Parathyroid adenoma (tissue), 2 donors: Measurements from ENCODE around the gene NCKAP5.

Experiments used
- H2AFZ ChIP-seq: fragments of 300-600 bp; sonication (generic); one replicate; pipeline ENCODE4 v1.7.0; 2017; ENCODE audit warnings: antibody characterized with exemption, mild to moderate bottlenecking
- H3K27ac ChIP-seq: fragments of 300-600 bp; sonication (generic); one replicate; pipeline ENCODE4 v1.7.0; 2017
- H3K27me3 ChIP-seq: fragments of 300-600 bp; sonication (generic); one replicate; pipeline ENCODE4 v1.7.0; 2017; ENCODE audit warnings: low read length; ENCODE audit not compliant: control insufficient read depth, insufficient read depth
- H3K36me3 ChIP-seq: fragments of 300-600 bp; sonication (generic); one replicate; pipeline ENCODE4 v1.7.0; 2017; ENCODE audit warnings: low read length; ENCODE audit not compliant: control insufficient read depth, insufficient read depth
- H3K4me1 ChIP-seq: fragments of 300-600 bp; sonication (generic); one replicate; pipeline ENCODE4 v1.7.0; 2017; ENCODE audit warnings: control low read depth
- H3K4me2 ChIP-seq: fragments of 300-600 bp; sonication (generic); one replicate; pipeline ENCODE4 v1.7.0; 2017; ENCODE audit warnings: low read length
- H3K4me3 ChIP-seq: fragments of 300-600 bp; sonication (generic); one replicate; pipeline ENCODE4 v1.7.0; 2017; ENCODE audit warnings: low read depth, low read length
- H3K79me2 ChIP-seq: fragments of 300-600 bp; sonication (generic); one replicate; pipeline ENCODE4 v1.7.0; 2017; ENCODE audit warnings: control low read depth
- H3K9ac ChIP-seq: fragments of 300-600 bp; sonication (generic); one replicate; pipeline ENCODE4 v1.7.0; 2017; ENCODE audit warnings: mild to moderate bottlenecking
- H3K9me3 ChIP-seq: fragments of 300-600 bp; sonication (generic); one replicate; pipeline ENCODE4 v1.7.0; 2017; ENCODE audit warnings: low read length; ENCODE audit not compliant: control insufficient read depth
- TF ChIP-seq, protein P1 (sequence below): fragments of 300-600 bp; sonication (generic); IDR thresholded peaks from one replicate; pipeline ENCODE4 v1.7.0; 2017; ENCODE audit warnings: antibody characterized with exemption, mild to moderate bottlenecking
- donor health status: primary hyperparathyroidism.

Gene NCKAP5

DNA sequence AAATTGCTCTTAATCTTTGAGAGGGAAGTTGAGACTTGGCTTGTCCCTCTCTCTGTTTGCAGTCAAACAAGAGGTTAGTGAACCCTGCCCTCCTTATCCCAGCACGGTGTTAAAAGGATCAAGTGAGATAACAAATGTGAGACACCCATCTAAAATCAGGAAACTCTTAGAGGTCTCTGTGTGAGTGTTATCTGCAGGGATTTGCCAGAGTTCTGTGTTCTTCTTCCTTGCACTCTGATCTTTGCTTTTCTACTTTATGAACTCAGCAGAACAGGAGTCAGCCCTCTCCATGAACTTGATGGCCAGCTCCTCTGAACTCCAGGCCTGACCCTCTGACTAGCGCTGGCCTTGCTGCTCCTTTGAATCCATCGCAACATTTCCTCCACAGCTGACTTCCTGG is 123.8 kb downstream of the NCKAP5 start:
- no peak overlapping the region for H2AFZ ChIP-seq
- no peaks in the 10 kb centered on the region for H3K36me3 ChIP-seq
- H3K27me3 ChIP-seq = no peaks in the 10 kb centered on the region
- no peak overlapping the region for H3K9ac ChIP-seq
- H3K9me3 ChIP-seq = no peaks in the 10 kb centered on the region
- no peak overlapping the region for H3K4me3 ChIP-seq
- no peak overlapping the region for H3K4me2 ChIP-seq
- no peak overlapping the region for H3K27ac ChIP-seq
- TF ChIP-seq, protein P1, sequence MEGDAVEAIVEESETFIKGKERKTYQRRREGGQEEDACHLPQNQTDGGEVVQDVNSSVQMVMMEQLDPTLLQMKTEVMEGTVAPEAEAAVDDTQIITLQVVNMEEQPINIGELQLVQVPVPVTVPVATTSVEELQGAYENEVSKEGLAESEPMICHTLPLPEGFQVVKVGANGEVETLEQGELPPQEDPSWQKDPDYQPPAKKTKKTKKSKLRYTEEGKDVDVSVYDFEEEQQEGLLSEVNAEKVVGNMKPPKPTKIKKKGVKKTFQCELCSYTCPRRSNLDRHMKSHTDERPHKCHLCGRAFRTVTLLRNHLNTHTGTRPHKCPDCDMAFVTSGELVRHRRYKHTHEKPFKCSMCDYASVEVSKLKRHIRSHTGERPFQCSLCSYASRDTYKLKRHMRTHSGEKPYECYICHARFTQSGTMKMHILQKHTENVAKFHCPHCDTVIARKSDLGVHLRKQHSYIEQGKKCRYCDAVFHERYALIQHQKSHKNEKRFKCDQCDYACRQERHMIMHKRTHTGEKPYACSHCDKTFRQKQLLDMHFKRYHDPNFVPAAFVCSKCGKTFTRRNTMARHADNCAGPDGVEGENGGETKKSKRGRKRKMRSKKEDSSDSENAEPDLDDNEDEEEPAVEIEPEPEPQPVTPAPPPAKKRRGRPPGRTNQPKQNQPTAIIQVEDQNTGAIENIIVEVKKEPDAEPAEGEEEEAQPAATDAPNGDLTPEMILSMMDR = no peak
- H3K4me1 ChIP-seq = no peaks in the 10 kb centered on the region
- no peaks in the 10 kb centered on the region for H3K79me2 ChIP-seq

DNA sequence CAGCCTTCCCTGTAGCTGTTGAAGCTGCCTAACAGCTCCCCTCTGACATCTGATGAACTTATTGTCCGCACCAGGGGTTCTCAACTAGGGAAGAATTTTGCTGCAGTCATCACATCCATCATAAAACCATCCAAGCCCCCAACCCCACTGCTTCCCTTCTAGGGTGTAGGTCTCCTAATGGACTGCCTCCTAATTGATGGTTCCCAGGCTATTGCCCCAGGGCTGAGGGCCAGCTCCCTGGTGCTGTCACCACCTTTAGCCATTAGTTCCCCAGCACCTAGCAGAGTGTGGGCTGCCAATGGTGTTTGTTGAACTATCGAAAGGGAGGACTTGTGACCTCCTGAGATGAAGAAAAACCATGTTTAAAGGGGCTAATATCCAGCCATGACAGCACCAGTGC is 125.9 kb downstream of the NCKAP5 start:
- no peak overlapping the region for H3K27ac ChIP-seq
- H3K9me3 ChIP-seq = no peaks in the 10 kb centered on the region
- H3K36me3 ChIP-seq = no peaks in the 10 kb centered on the region
- no peak overlapping the region for H3K4me3 ChIP-seq
- H2AFZ ChIP-seq = no peak overlapping the region
- TF ChIP-seq, protein P1 = no peak
- no peak overlapping the region for H3K9ac ChIP-seq
- no peaks in the 10 kb centered on the region for H3K4me1 ChIP-seq
- no peak overlapping the region for H3K4me2 ChIP-seq
- no peaks in the 10 kb centered on the region for H3K79me2 ChIP-seq
- no peaks in the 10 kb centered on the region for H3K27me3 ChIP-seq

DNA sequence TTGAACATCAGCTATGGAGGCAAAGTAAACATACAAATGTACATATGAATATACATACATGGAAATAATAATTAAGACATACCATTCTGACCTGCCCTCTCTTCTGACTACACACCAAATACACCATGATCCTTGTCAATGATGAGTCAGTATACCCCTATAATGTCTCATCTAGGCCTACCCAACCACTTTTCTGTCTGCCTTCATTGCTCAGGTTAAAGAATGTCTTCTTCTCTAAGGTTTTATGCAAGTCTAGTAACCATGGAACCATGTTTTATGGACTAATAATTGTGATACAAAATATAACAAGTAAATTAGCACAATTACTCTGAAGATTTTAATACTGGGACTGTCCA is 128.7 kb downstream of the NCKAP5 start:
- no peak overlapping the region for H3K9ac ChIP-seq
- no peaks in the 10 kb centered on the region for H3K27me3 ChIP-seq
- H3K9me3 ChIP-seq = no peaks in the 10 kb centered on the region
- no peak overlapping the region for H3K4me3 ChIP-seq
- H2AFZ ChIP-seq = no peak overlapping the region
- TF ChIP-seq, protein P1 = no peak
- H3K4me2 ChIP-seq = no peak overlapping the region
- H3K79me2 ChIP-seq = no peaks in the 10 kb centered on the region
- no peaks in the 10 kb centered on the region for H3K36me3 ChIP-seq
- H3K27ac ChIP-seq = no peak overlapping the region
- peaks cover 5% of the 10 kb centered on the region for H3K4me1 ChIP-seq

DNA sequence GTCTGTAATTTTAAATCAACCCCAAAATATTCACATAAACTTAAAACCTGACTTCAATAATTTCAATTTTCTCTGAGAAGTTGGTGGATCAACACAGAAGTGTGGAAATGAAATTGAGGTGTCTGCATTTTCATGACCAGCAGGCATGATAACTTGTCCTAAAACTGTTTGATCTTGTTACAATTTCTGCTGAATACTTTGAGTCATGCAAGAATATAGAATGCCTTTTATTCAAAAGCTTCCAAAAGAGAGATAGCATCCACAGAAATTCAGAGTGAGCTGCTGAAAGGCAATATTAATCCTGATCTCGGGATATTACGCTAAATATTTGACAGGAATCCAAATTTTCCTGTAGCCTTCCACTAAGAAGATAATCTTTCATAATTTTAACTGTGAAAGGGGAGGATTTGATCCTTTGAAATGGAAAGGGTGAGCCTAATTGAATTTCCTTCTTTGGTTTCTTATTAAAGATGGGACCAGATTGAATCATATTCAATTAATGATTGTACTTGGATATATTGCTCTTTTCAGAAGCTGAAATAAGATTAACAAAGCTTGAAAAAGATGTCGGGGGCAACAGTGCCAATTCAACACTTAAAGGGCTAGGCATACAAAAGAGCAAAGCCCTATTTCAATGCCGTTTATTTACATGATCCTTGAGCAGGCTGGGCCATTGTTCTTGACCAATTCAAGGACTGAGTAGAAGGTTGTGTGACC is 129.3 kb downstream of the NCKAP5 start:
- no peaks in the 10 kb centered on the region for H3K36me3 ChIP-seq
- H3K9ac ChIP-seq = no peak overlapping the region
- no peak overlapping the region for H3K4me3 ChIP-seq
- no peaks in the 10 kb centered on the region for H3K9me3 ChIP-seq
- TF ChIP-seq, protein P1 = no peak
- H2AFZ ChIP-seq = no peak overlapping the region
- H3K4me1 ChIP-seq = peaks cover 5% of the 10 kb centered on the region
- no peak overlapping the region for H3K4me2 ChIP-seq
- H3K79me2 ChIP-seq = no peaks in the 10 kb centered on the region
- no peaks in the 10 kb centered on the region for H3K27me3 ChIP-seq
- no peak overlapping the region for H3K27ac ChIP-seq

DNA sequence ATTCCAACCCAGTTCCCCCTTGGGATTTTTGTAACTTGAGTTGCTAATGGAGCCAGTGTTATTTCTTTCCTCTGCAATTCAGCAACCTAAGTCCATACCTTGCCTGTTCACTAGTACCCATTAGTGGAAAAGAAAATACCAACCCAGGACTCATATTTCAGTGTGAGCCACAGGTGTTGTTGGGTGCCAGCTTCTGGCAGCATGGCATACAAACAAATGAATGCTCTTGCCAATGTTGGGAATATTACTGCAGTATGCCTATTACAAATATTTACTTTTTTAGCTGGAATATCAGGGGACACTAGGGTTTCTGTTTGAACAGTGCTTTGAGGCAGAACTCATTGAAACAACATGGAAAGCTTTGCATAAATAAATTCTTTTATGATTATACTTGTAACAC is 130.2 kb downstream of the NCKAP5 start:
- H3K4me3 ChIP-seq = no peak overlapping the region
- H3K27ac ChIP-seq = no peak overlapping the region
- H3K4me1 ChIP-seq = peaks cover 5% of the 10 kb centered on the region
- no peaks in the 10 kb centered on the region for H3K27me3 ChIP-seq
- H3K9ac ChIP-seq = no peak overlapping the region
- no peaks in the 10 kb centered on the region for H3K79me2 ChIP-seq
- no peak overlapping the region for H2AFZ ChIP-seq
- no peaks in the 10 kb centered on the region for H3K9me3 ChIP-seq
- TF ChIP-seq, protein P1 = no peak
- no peaks in the 10 kb centered on the region for H3K36me3 ChIP-seq
- H3K4me2 ChIP-seq = no peak overlapping the region
